ENCODE measurements around the gene TCF4.

The TCF4 gene

GRCh38 chr18:55353806-55354205 lies 234.2 kb downstream of the TCF4 start:
- no peak for DNase-seq (ENCODE audit: low read depth in 2 of 2)

- DNase-seq (ENCODE audit: low read depth in 2 of 2), result no peak
These were observed 234.6 kb downstream of the TCF4 start for GRCh38 chr18:55353391-55353790.

- DNase-seq (ENCODE audit: low read depth in 2 of 2), result no peak
These were observed 235.8 kb downstream of the TCF4 start for GRCh38 chr18:55351980-55352714.

- no peak for DNase-seq (ENCODE audit: low read depth in 2 of 2)
These were observed 236.7 kb downstream of the TCF4 start for GRCh38 chr18:55351241-55351691.

- DNase-seq (ENCODE audit: low read depth in 2 of 2), result no peak
These were observed 238.3 kb downstream of the TCF4 start for GRCh38 chr18:55349685-55350084.

- no peak for DNase-seq (ENCODE audit: low read depth in 2 of 2)
These were observed 240.8 kb downstream of the TCF4 start for GRCh38 chr18:55346961-55347740.

GRCh38 chr18:55346387-55346786 lies 241.6 kb downstream of the TCF4 start:
- DNase-seq (ENCODE audit: low read depth in 2 of 2), result no peak

GRCh38 chr18:55345103-55345950 lies 242.7 kb downstream of the TCF4 start:
- DNase-seq (ENCODE audit: low read depth in 2 of 2), result no peak

GRCh38 chr18:55343396-55344073 lies 244.5 kb downstream of the TCF4 start:
- no peak for DNase-seq (ENCODE audit: low read depth in 2 of 2)

GRCh38 chr18:55340998-55341397 lies 247.0 kb downstream of the TCF4 start:
- DNase-seq (ENCODE audit: low read depth in 2 of 2), result no peak

GRCh38 chr18:55339990-55340389 lies 248.0 kb downstream of the TCF4 start:
- DNase-seq (ENCODE audit: low read depth in 2 of 2), result no peak

GRCh38 chr18:55338978-55339650 lies 248.9 kb downstream of the TCF4 start:
- no peak for DNase-seq (ENCODE audit: low read depth in 2 of 2)

- DNase-seq (ENCODE audit: low read depth in 2 of 2), result no peak
These were observed 250.0 kb downstream of the TCF4 start for GRCh38 chr18:55337908-55338521.

- DNase-seq (ENCODE audit: low read depth in 2 of 2), result no peak
These were observed 250.9 kb downstream of the TCF4 start for GRCh38 chr18:55337138-55337537.

GRCh38 chr18:55336438-55337100 lies 251.4 kb downstream of the TCF4 start:
- DNase-seq (ENCODE audit: low read depth in 2 of 2), result no peak

GRCh38 chr18:55334875-55335274 lies 253.1 kb downstream of the TCF4 start:
- no peak for DNase-seq (ENCODE audit: low read depth in 2 of 2)

GRCh38 chr18:55331301-55331700 lies 256.7 kb downstream of the TCF4 start:
- DNase-seq (ENCODE audit: low read depth in 2 of 2), result no peak

- no peak for DNase-seq (ENCODE audit: low read depth in 2 of 2)
These were observed 259.7 kb downstream of the TCF4 start for GRCh38 chr18:55328301-55328700.

- DNase-seq (ENCODE audit: low read depth in 2 of 2), result no peak
These were observed 260.5 kb downstream of the TCF4 start for GRCh38 chr18:55327454-55327853.

- no peak for DNase-seq (ENCODE audit: low read depth in 2 of 2)
These were observed 261.9 kb downstream of the TCF4 start for GRCh38 chr18:55326134-55326533.

Data from stimulated activated CD8-positive, alpha-beta memory T cell treated with anti-CD3 and anti-CD28 coated beads, Interleukin-7, amount 100 ng/mL, for 1 hour (primary cell).